K562 treated with DMSO at 1 percent for 4 hours (cell line): ENCODE data around the gene SPDYE8. TPM values are rescaled to one million over a fixed set of nuclear protein-coding genes. Genes with fewer than 3 reads are reported as not detected.

Source experiments
- total RNA-seq: library from RNA; unstranded; fragments of 300-600 nt; gene quantifications from 2 replicates; pipeline ENCODE4 v1.2.3, GENCODE V29; 2022; ENCODE audit not compliant: insufficient read depth

Gene SPDYE8, protein sequence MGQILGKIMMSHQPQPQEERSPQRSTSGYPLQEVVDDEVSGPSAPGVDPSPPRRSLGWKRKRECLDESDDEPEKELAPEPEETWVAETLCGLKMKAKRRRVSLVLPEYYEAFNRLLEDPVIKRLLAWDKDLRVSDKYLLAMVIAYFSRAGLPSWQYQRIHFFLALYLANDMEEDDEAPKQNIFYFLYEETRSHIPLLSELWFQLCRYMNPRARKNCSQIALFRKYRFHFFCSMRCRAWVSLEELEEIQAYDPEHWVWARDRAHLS
- not detected in 2 replicates for total RNA-seq

DNA sequence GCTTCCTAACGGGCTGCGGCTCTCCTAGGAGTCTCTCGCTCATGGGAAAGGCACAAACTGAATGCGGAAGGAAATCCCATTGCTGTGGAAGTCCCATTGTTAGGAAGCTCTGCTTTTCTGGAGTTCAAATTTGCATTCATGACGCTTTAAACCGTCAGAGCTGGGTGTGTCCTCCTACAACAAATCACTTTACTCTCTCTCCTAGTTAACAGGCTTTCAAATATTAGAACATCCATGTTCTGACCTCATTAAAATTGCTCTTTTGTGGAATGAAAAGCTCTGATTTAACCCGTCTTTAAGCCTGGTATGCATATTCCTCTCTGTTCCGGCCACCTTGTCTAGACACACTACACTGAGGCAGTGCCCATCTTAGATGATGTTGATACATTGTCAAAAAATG is at the start of gene SPDYE8:
SPDYE8 (minus strand) TSS at position 101 of the 400 bp plus-strand sequence. CDS start 1,800 bp downstream, outside the sequence.

DNA sequence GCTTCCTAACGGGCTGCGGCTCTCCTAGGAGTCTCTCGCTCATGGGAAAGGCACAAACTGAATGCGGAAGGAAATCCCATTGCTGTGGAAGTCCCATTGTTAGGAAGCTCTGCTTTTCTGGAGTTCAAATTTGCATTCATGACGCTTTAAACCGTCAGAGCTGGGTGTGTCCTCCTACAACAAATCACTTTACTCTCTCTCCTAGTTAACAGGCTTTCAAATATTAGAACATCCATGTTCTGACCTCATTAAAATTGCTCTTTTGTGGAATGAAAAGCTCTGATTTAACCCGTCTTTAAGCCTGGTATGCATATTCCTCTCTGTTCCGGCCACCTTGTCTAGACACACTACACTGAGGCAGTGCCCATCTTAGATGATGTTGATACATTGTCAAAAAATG is 28.2 kb upstream of the SPDYE8 start, which contains the start of gene SPDYE11:
SPDYE11 (minus strand) TSS at position 101 of the 400 bp plus-strand sequence. CDS start 1,800 bp downstream, outside the sequence.

Other genes starting within 250 kb of the SPDYE8 start
- gene TYW1B, start 201.6 kb downstream of the SPDYE8 start, total RNA-seq = 7.5 and 7.8 TPM in 2 replicates
- 59.6 and 81.1 TPM in 2 replicates for gene POM121, start 104.7 kb downstream of the SPDYE8 start, total RNA-seq
- gene TRIM74, start 60.3 kb downstream of the SPDYE8 start, total RNA-seq = not detected in 2 replicates
- gene SPDYE11, start 28.1 kb upstream of the SPDYE8 start, total RNA-seq = not detected in 2 replicates
- gene SPDYE9, start 56.3 kb upstream of the SPDYE8 start, total RNA-seq = not detected in 2 replicates